IMR-90 (cell line): Measurements from ENCODE around the gene DDX54.

Source experiments
- MAZ ChIP-seq: IDR thresholded peaks from 2 replicates; pipeline ENCODE4 v1.6.1; 2012; ENCODE audit warnings: low read depth, mild to moderate bottlenecking, low read length, improper control_type of control experiment, moderate library complexity, borderline replicate concordance
- POLR2A ChIP-seq: IDR thresholded peaks from 2 replicates; pipeline ENCODE4 v1.6.1; 2012; ENCODE audit warnings: mild to moderate bottlenecking, low read depth, low read length
- TF ChIP-seq, protein P1 (sequence below): conservative IDR thresholded peaks from 2 replicates; pipeline ENCODE4 v1.5.1; 2012; ENCODE audit warnings: mild to moderate bottlenecking, low read depth, low read length, improper control_type of control experiment

DNA sequence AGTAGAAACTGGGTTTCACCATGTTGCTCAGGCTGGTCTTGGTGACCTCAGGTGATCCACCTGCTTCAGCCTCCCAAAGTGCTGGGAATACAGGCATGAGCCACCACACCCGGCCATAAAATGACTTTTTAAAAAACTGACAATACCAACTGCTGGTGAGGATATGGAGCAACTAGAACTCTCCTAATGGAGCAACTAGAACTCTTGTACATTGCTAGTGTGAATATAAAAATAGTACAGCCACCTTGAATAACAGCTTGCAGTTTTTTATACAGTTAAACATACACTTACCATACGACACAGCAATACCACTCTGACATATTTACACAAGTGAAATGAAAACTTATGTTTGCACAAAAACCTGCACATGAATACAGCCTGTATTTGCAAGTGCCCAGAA is 38.3 kb downstream of the DDX54 start:
- no peak for TF ChIP-seq POLR2A
- no peak for TF ChIP-seq MAZ
- TF ChIP-seq, protein P1, sequence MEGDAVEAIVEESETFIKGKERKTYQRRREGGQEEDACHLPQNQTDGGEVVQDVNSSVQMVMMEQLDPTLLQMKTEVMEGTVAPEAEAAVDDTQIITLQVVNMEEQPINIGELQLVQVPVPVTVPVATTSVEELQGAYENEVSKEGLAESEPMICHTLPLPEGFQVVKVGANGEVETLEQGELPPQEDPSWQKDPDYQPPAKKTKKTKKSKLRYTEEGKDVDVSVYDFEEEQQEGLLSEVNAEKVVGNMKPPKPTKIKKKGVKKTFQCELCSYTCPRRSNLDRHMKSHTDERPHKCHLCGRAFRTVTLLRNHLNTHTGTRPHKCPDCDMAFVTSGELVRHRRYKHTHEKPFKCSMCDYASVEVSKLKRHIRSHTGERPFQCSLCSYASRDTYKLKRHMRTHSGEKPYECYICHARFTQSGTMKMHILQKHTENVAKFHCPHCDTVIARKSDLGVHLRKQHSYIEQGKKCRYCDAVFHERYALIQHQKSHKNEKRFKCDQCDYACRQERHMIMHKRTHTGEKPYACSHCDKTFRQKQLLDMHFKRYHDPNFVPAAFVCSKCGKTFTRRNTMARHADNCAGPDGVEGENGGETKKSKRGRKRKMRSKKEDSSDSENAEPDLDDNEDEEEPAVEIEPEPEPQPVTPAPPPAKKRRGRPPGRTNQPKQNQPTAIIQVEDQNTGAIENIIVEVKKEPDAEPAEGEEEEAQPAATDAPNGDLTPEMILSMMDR, result no peak
